Muscle layer of duodenum (tissue), 2 donors: ENCODE results near the gene SPATA17.

Source experiments
- H3K27ac ChIP-seq: one replicate; pipeline ENCODE4 v1.7.0; 2013; ENCODE audit warnings: mild to moderate bottlenecking, low read length
- H3K27me3 ChIP-seq: one replicate; pipeline ENCODE4 v1.7.0; 2013; ENCODE audit warnings: low read depth, mild to moderate bottlenecking, control low read depth, low read length
- H3K36me3 ChIP-seq, 2 donors: one replicate each; pipeline ENCODE4 v1.7.0; 2013; ENCODE audit warnings: low read length in 2 of 2, control low read depth in 1 of 2, mild to moderate bottlenecking in 1 of 2; ENCODE audit not compliant: insufficient read depth in 2 of 2, control insufficient read depth in 1 of 2
- H3K4me1 ChIP-seq, 2 donors: one replicate each; pipeline ENCODE4 v1.7.0; 2013; ENCODE audit warnings: low read length in 2 of 2, mild to moderate bottlenecking in 2 of 2, control low read depth in 1 of 2, moderate library complexity in 1 of 2; ENCODE audit not compliant: insufficient read depth in 2 of 2, control insufficient read depth in 1 of 2
- H3K4me3 ChIP-seq, 2 donors: one replicate each; pipeline ENCODE4 v1.7.0; 2013; ENCODE audit warnings: low read length in 2 of 2, low read depth in 1 of 2, mild to moderate bottlenecking in 1 of 2
- H3K9me3 ChIP-seq, 2 donors: one replicate each; pipeline ENCODE4 v1.7.0; 2013; ENCODE audit warnings: low read length in 2 of 2, control low read depth in 1 of 2, mild to moderate bottlenecking in 1 of 2; ENCODE audit not compliant: control insufficient read depth in 1 of 2
- donor health status: healthy.

The SPATA17 gene

DNA sequence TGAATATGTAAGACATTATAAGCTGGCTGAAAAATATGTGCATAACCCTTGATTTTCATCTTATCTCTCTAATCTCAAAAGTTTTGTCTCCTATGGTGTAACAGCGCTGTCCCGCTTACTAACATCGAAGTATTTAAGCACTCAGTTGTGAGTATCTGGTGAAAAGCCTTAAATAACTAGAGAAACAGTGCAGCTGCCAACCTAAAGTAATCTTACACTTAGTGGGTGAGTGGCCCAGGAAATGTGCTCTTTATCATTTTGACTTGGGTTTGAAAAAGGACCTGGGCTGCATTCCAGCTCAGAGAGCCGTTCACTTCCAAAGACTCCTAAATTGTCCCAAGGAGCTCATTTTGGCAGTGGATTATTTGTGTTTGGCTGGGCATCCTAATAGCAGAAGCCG lies 225.9 kb downstream of the SPATA17 start:
- Histone ChIP-seq H3K4me3 (no peak overlapping the region), H3K27me3 (no peaks in the 10 kb centered on the region), H3K27ac (no peak overlapping the region), H3K36me3 (no peaks in the 10 kb centered on the region), H3K9me3 (peaks cover 0 to 3% of the 10 kb centered on the region in 2 donors), H3K4me1 (peaks cover 0 to 3% of the 10 kb centered on the region in 2 donors)

DNA sequence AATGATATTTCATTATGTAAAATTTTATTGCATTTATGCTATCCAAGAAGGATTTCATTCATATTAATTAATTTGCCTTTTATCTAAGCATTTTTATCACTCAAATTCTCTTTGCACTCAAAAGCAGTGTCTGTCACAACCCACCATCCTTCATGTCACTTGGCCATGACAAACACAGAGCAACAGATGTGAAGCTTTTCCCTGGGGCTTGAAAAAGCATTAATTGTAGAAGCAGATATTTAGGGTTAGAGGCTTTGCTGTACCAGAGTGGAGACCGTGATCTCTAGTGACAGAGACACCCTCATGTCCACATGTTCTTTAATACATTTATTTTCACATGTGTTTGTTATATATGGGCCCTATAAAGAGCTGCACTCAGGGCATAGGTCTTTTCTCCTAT lies 230.5 kb downstream of the SPATA17 start:
- Histone ChIP-seq H3K36me3 (no peaks in the 10 kb centered on the region), H3K4me3 (no peak overlapping the region), H3K27me3 (no peaks in the 10 kb centered on the region), H3K4me1 (peaks cover 0 to 3% of the 10 kb centered on the region in 2 donors), H3K27ac (no peak overlapping the region), H3K9me3 (peaks cover 0 to 3% of the 10 kb centered on the region in 2 donors)

DNA sequence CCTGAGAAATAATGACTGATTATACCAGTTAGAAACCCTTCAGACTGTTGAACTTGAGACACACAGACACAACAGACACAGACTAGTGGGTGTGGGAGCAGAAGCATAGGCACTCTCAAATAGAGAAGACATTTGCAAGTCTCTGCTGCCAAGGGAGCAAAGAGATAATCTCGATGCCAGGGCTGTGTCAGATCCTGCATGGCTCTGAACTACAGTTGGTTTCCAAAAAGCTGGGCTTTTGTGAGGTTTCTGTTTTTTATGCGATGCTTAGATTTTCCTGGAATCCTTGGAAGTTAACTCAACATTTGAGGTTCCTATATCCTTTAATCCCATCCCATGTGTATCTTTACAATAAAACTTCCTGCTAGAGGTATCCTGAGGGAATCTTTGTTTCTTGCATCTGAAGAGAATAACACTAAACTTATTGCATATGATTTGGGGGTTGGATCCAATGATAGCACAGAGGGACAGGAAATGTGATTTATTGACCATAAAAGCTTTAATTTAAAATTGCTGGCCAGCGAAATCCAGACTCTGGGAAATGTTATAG lies 236.4 kb downstream of the SPATA17 start:
- Histone ChIP-seq H3K4me1 (no peaks in the 10 kb centered on the region), H3K27me3 (no peaks in the 10 kb centered on the region), H3K4me3 (no peak overlapping the region), H3K36me3 (no peaks in the 10 kb centered on the region), H3K27ac (no peak overlapping the region), H3K9me3 (no peaks in the 10 kb centered on the region)

DNA sequence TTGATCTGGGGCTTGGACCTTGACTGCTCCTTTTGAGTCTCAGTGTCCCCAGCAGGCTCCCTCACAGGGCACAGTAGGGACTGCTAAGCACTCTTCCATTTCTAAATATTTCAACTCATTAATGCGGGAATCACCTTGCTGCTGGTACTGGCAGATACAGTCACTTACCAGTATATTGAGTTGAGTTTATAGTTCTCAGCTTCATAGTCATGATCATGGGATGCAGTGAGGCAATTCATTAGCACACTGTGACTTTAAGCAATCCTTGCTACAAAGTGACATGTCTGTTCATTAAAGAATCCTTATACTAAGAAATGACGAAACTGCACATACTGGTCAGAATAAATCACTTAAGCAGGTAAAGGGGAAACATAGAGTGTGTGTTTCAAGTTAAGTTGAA lies 240.8 kb downstream of the SPATA17 start:
- no peaks in the 10 kb centered on the region for H3K36me3 ChIP-seq

DNA sequence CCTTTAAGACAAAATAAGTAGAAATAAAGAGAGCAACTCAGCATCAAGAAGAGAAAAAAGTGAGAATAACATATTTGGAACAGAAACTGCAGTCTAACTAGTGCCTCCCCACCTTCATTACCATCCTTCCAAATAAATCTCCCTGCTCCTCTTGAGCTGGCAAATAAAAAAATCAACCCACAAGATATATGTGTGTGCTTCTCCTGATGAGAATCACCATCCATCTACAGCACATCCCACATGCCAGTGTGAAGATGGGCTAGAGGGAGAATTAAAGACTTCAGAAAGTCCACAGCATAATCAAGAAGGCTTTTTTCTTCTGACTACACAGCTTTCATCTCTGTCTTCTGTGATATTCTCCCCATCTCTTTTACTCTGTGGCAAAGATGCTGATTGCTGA lies 244.1 kb downstream of the SPATA17 start:
- no peak overlapping the region for H3K4me3 ChIP-seq
- H3K4me1 ChIP-seq = no peaks in the 10 kb centered on the region
- H3K36me3 ChIP-seq = no peaks in the 10 kb centered on the region
- no peak overlapping the region for H3K27ac ChIP-seq
- H3K27me3 ChIP-seq = no peaks in the 10 kb centered on the region
- H3K9me3 ChIP-seq = no peaks in the 10 kb centered on the region

More for the DNA sequence above, 240.8 kb downstream of the SPATA17 start:
- no peaks in the 10 kb centered on the region for H3K27me3 ChIP-seq
- no peak overlapping the region for H3K27ac ChIP-seq
- H3K4me3 ChIP-seq = no peak overlapping the region
- no peaks in the 10 kb centered on the region for H3K4me1 ChIP-seq
- no peaks in the 10 kb centered on the region for H3K9me3 ChIP-seq

DNA sequence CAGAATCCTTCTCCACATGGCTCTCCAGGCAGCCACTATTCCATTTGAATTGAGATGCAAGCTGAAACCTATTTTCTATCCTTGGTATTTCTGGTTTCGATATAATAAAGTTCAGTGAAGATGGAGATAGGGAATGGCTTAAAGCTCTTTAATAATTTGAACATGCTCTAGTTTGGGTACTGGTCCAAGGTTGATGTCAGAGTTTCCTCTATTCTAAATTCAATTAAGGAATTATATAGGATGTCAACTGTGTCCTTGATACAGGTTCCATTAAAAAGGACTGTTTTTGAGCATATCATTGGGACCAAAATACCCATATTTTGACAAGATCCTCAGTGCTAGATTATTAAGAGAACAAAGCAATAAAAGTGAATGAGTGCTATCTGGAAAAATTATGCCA lies 245.3 kb downstream of the SPATA17 start:
- no peak overlapping the region for H3K27ac ChIP-seq
- H3K4me3 ChIP-seq = no peak overlapping the region
- no peaks in the 10 kb centered on the region for H3K9me3 ChIP-seq
- no peaks in the 10 kb centered on the region for H3K4me1 ChIP-seq
- H3K36me3 ChIP-seq = no peaks in the 10 kb centered on the region
- no peaks in the 10 kb centered on the region for H3K27me3 ChIP-seq

DNA sequence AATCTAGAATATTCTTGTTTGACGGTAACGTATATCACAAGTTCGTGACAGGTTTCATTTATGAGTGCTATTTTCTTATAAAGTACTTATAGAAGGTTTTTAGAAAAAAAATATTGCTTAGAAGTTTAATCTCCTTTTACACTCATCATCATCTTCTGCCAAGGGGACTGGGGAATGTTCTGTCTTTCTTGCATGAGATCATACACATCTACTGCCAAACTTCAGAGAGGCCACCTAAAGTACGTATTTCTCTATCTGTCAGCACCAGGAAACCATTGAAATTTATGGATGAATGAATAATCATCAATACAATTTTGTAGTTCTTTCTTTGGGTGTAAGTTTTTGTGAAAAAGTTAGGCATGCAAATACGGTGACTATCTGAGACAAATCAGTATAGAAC lies 245.8 kb downstream of the SPATA17 start:
- Histone ChIP-seq H3K4me3 (no peak overlapping the region), H3K27ac (no peak overlapping the region), H3K4me1 (no peaks in the 10 kb centered on the region), H3K36me3 (no peaks in the 10 kb centered on the region), H3K9me3 (no peaks in the 10 kb centered on the region), H3K27me3 (no peaks in the 10 kb centered on the region)

DNA sequence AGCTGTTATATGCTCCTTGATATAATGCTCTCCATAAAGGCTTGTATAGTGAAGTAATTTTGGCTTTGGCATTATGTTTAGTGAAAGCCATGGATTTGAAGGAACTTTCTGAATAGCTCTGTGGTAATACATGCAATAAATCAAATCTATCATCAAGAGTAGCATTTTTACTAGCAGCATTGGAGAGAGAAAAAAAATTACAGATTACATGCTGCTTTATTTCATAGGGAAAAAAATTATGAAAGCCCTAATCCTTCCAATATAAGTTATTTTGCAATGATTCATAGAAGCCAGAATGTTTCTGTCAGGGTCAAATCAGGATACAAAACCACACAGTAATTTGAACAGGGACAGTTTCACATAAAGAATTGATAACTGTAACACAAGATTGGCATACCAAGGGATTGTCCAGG lies 250.0 kb downstream of the SPATA17 start:
- Histone ChIP-seq H3K4me3 (no peak overlapping the region), H3K36me3 (no peaks in the 10 kb centered on the region)

DNA sequence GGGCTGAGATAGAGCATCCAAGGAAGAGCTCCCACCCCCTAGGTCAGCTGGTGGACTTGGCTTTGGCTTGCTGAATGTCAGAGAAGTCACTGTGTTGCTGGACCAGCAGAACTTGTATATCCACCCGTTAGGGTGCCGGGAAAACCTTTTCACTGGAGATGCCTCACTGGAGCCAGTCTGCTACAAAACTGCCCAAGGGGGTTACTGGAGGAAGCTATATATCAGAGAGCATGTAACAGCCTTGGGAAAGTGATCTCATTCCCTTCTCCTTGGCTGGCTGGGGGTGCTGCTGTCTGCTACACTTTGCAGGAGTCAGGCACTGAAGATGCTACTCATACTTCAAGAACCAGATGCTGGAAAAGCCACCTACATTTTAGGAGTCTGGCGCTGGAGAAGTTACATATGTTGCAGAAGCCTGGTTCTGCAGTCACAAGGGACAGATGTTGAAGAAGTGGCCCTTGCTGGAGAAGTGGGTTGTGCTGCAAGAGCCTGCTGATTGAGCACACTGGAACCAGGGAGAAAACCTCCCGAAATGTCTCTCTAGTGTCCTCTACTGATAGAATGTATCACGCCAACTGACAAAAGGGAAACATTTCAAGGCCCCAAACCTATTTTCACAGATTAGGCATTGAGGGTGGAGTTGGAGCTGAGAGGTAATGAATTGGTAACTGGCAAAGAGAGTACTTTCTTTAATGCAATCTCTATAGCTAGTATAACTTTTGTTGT lies 250.6 kb downstream of the SPATA17 start:
- Histone ChIP-seq H3K27ac (no peak overlapping the region), H3K4me1 (no peaks in the 10 kb centered on the region), H3K36me3 (no peaks in the 10 kb centered on the region), H3K27me3 (no peaks in the 10 kb centered on the region), H3K4me3 (no peak overlapping the region), H3K9me3 (peaks cover 0 to 4% of the 10 kb centered on the region in 2 donors)

More for the DNA sequence above, 250.0 kb downstream of the SPATA17 start:
- Histone ChIP-seq H3K4me1 (no peaks in the 10 kb centered on the region), H3K27ac (no peak overlapping the region), H3K9me3 (peaks cover 0 to 4% of the 10 kb centered on the region in 2 donors), H3K27me3 (no peaks in the 10 kb centered on the region)

DNA sequence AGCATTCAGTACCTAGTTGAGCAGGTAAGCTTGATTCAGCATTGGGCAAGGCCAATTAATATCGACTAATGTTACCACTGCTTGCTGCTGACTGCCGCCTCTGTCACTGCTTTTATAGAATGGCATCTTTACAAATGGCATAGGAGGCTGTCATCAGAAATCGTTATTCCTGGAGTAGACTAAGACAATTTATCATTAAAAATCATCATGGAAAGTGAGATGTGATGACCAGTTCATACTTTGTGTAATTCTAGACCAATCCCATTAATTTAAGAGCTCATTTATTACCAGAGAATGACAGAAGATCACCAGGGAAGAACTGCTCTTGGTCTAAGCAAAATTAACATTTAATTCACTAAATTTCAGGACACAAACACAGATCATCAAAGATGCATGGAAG lies 254.0 kb downstream of the SPATA17 start:
- H3K36me3 ChIP-seq = no peaks in the 10 kb centered on the region
- no peak overlapping the region for H3K4me3 ChIP-seq
- no peak overlapping the region for H3K27ac ChIP-seq
- no peaks in the 10 kb centered on the region for H3K27me3 ChIP-seq
- H3K4me1 ChIP-seq = no peaks in the 10 kb centered on the region
- H3K9me3 ChIP-seq = peaks cover 0 to 4% of the 10 kb centered on the region in 2 donors

DNA sequence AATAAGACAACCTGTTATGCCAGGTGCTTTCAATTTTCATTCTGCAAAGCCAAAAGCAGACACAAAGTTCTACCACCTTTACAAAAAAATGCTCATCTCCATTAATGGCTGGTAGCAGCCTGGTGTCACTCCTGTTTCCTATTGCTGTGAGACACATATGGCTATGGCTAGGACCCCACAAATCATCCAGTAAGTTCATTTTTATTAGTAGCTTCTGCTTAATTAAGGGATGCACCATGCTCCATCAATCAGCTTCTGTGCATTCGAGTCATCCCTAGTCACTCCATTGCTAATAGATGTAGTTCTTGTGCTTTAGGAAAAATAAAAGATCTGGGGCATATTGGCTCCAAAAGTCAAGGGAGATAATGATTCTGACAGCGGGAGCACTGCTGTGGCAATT lies 257.2 kb downstream of the SPATA17 start:
- Histone ChIP-seq H3K27ac (no peak overlapping the region), H3K36me3 (no peaks in the 10 kb centered on the region), H3K9me3 (peaks cover 0 to 4% of the 10 kb centered on the region in 2 donors), H3K27me3 (no peaks in the 10 kb centered on the region), H3K4me3 (no peak overlapping the region), H3K4me1 (no peaks in the 10 kb centered on the region)

DNA sequence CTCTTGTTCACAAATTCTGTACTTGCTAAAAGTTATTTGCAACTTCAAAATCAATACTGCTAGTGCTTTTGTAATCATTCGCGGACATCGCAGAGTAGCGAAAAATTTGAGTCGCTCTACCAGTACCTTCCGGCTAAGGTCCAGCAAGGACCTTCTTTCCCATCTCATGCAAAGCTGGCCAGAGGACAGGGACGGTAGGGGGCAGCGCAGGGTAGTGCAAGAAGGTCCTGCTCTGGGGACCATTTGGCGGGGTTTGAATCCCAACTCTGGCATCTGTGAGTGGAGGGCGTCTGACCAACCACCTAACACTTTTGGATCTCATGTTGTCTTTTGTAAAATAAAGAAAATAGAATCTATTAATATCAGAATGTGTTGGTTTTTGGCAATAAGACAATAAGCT lies 258.3 kb downstream of the SPATA17 start:
- H3K9me3 ChIP-seq = no peaks in the 10 kb centered on the region
- H3K27ac ChIP-seq = no peak overlapping the region
- no peak overlapping the region for H3K4me3 ChIP-seq
- no peaks in the 10 kb centered on the region for H3K4me1 ChIP-seq
- no peaks in the 10 kb centered on the region for H3K27me3 ChIP-seq
- H3K36me3 ChIP-seq = no peaks in the 10 kb centered on the region
